HG02678 (cell line): ENCODE data around the gene NDUFA13.
"Not testable (repeated sequence)": the region's sequence is repeated elsewhere in the genome, so short reads cannot be mapped to it uniquely, and the experiment has no call there.

Experiments used
- ATAC-seq: cut with Tn5 transposase; IDR thresholded peaks from one replicate; pipeline ENCODE4 v1.9.1; 2021; ENCODE audit warnings: mild to moderate bottlenecking, moderate library complexity; ENCODE audit not compliant: unreplicated experiment

Gene NDUFA13

GRCh38 chr19:19515642-19516519 is at the start of gene NDUFA13:
Gene NDUFA13 (plus strand): TSS chr19:19516225. CDS start chr19:19516239, 14 bp downstream.
- ATAC-seq, result peak; percentile 95

GRCh38 chr19:19468424-19469050 is 47.5 kb upstream of the NDUFA13 start:
- ATAC-seq, result no peak

GRCh38 chr19:19470579-19470978 is 45.4 kb upstream of the NDUFA13 start:
- no peak for ATAC-seq

- no peak for ATAC-seq
These were observed 44.3 kb upstream of the NDUFA13 start for GRCh38 chr19:19471682-19472081.

- ATAC-seq, result not testable (repeated sequence)
These were observed 43.9 kb upstream of the NDUFA13 start for GRCh38 chr19:19472106-19472505.

- no peak for ATAC-seq
These were observed 40.8 kb upstream of the NDUFA13 start for GRCh38 chr19:19475015-19475765.

GRCh38 chr19:19475849-19476828 is 39.9 kb upstream of the NDUFA13 start:
- ATAC-seq, result no peak

GRCh38 chr19:19477705-19478383 is 38.2 kb upstream of the NDUFA13 start:
- ATAC-seq, result no peak

GRCh38 chr19:19480688-19481087 is 35.3 kb upstream of the NDUFA13 start:
- no peak for ATAC-seq

GRCh38 chr19:19482809-19483596 is 33.0 kb upstream of the NDUFA13 start:
- no peak for ATAC-seq

GRCh38 chr19:19485161-19485997 is 30.6 kb upstream of the NDUFA13 start:
- no peak for ATAC-seq

- no peak for ATAC-seq
These were observed 30.1 kb upstream of the NDUFA13 start for GRCh38 chr19:19485998-19486290.

- ATAC-seq, result no peak
These were observed 29.5 kb upstream of the NDUFA13 start for GRCh38 chr19:19486343-19487076.

- ATAC-seq, result no peak
These were observed 28.7 kb upstream of the NDUFA13 start for GRCh38 chr19:19487077-19487949.

GRCh38 chr19:19487950-19488874 is 27.8 kb upstream of the NDUFA13 start:
- no peak for ATAC-seq
